ENCODE data around the gene MYO5C. TPM values are rescaled to one million over a fixed set of nuclear protein-coding genes. Genes with fewer than 3 reads are reported as not detected.

Gene MYO5C
- total RNA-seq, 1 experiment from 2014 or later = 0.43 TPM

DNA sequence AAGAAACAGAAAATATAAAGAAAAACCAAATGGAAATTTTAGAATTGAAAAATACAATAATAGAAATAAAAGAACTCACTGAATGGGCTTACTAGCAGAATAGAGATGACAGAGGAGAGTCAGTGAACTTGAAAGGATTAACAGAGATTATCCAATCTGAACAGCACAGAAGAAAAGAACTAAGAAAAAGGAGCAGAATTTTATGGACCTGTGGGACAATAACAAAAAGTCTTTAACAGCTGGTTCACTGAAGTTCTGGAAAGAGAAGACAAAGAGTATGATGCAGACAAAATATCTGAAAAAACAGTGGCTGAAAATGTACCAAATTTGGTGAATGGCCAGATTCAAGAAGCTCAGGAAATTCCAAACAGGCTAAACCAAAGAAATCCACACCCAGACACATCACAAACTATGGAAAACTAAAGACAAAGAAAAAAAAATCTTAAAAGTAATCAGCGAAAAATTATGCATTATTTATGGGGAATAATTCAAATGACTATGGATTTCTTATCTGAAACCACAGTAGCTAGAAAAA, 94.7 kb downstream of the MYO5C start:
- ChIA-PET POLR2A (ENCODE audit: low non-redundant PET) (no interaction called here), CTCF (no interaction called here)
- no peaks in the 10 kb centered on the region for H3K9me3 ChIP-seq (ENCODE audit: low read depth, low read length, poor library complexity, severe bottlenecking)
- no peak overlapping the region for H3K27ac ChIP-seq (ENCODE audit: low read depth, low read length, poor library complexity, severe bottlenecking)
- H3K4me1 ChIP-seq (ENCODE audit: insufficient read depth, low read length, poor library complexity, severe bottlenecking) = peaks cover 5% of the 10 kb centered on the region
- H3K36me3 ChIP-seq (ENCODE audit: insufficient read depth, low read length, poor library complexity, severe bottlenecking) = no peaks in the 10 kb centered on the region
- no peaks in the 10 kb centered on the region for H3K27me3 ChIP-seq (replicated peaks; ENCODE audit: insufficient read depth, low read depth, low read length, poor library complexity)
- DNase-seq (ENCODE audit: low spot score) = no peak
- intact Hi-C loops (cut with micrococcal nuclease; ENCODE audit: unreplicated experiment) = no loop called here
- TF ChIP-seq EZH2 (IDR thresholded peaks at IDR 0.05; ENCODE audit: borderline replicate concordance, low read depth, low read length, poor library complexity, severe bottlenecking) = no peak
- TF ChIP-seq, protein P1, sequence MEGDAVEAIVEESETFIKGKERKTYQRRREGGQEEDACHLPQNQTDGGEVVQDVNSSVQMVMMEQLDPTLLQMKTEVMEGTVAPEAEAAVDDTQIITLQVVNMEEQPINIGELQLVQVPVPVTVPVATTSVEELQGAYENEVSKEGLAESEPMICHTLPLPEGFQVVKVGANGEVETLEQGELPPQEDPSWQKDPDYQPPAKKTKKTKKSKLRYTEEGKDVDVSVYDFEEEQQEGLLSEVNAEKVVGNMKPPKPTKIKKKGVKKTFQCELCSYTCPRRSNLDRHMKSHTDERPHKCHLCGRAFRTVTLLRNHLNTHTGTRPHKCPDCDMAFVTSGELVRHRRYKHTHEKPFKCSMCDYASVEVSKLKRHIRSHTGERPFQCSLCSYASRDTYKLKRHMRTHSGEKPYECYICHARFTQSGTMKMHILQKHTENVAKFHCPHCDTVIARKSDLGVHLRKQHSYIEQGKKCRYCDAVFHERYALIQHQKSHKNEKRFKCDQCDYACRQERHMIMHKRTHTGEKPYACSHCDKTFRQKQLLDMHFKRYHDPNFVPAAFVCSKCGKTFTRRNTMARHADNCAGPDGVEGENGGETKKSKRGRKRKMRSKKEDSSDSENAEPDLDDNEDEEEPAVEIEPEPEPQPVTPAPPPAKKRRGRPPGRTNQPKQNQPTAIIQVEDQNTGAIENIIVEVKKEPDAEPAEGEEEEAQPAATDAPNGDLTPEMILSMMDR (conservative IDR thresholded peaks at IDR 0.05; ENCODE audit: low read depth, low read length) = no peak
- no TSS peak for BruUV-seq (replicated peaks)
- no peak overlapping the region for H3K4me3 ChIP-seq (ENCODE audit: low read depth, low read length, poor library complexity, severe bottlenecking)

DNA sequence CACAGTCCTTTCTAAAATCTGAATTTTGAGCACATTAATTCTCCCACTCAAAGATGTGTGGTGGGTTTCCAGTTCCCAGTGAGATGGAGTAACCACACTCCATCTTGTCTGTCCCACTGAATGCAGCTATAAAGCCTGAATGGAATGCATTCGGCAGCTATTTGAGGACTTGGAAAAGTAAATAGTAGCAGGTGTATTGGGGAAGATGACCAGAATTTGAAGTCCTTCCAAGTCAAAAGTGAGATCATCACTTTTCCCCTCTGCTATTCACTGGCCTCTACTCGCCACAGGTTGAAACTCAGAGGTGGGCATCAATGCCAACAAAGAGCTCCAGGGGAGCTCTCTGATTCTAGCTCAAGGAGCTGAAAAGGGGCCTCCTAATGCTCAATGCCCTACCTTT, 96.3 kb downstream of the MYO5C start:
- no peak overlapping the region for H3K4me3 ChIP-seq (ENCODE audit: low read depth, low read length, poor library complexity, severe bottlenecking)
- DNase-seq (ENCODE audit: low spot score) = no peak
- no peak for TF ChIP-seq EZH2 (IDR thresholded peaks at IDR 0.05; ENCODE audit: borderline replicate concordance, low read depth, low read length, poor library complexity, severe bottlenecking)
- TF ChIP-seq, protein P1 (conservative IDR thresholded peaks at IDR 0.05; ENCODE audit: low read depth, low read length) = no peak
- intact Hi-C loops (cut with micrococcal nuclease; ENCODE audit: unreplicated experiment) = no loop called here
- H3K4me1 ChIP-seq (ENCODE audit: insufficient read depth, low read length, poor library complexity, severe bottlenecking) = peaks cover 5% of the 10 kb centered on the region
- no TSS peak for BruUV-seq (replicated peaks)
- ChIA-PET CTCF (no interaction called here), POLR2A (ENCODE audit: low non-redundant PET) (no interaction called here)
- H3K27ac ChIP-seq (ENCODE audit: low read depth, low read length, poor library complexity, severe bottlenecking) = no peak overlapping the region
- H3K27me3 ChIP-seq (replicated peaks; ENCODE audit: insufficient read depth, low read depth, low read length, poor library complexity) = no peaks in the 10 kb centered on the region
- no peaks in the 10 kb centered on the region for H3K9me3 ChIP-seq (ENCODE audit: low read depth, low read length, poor library complexity, severe bottlenecking)
- no peaks in the 10 kb centered on the region for H3K36me3 ChIP-seq (ENCODE audit: insufficient read depth, low read length, poor library complexity, severe bottlenecking)

DNA sequence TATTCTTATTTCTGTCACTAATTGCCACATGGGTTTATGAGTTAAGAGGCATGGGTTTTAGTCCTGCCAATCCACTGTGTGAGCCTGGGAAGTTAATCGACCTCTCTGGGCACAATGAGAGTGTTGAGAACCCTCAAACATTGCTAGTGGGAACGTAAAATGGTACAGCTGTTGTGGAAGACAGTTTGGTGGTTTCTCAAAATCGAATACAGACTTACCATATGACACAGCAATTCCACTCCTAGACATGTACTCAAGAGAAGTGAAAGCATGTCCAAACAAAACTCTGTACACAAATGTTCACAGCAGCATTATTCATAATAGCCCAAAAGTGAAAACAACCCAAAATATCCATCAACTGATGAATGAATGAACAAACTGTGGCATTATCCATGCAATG, 98.7 kb downstream of the MYO5C start:
- no peak for DNase-seq (ENCODE audit: low spot score)
- POLR2A ChIA-PET (ENCODE audit: low non-redundant PET) = no interaction called here
- BruUV-seq (replicated peaks) = no TSS peak
- intact Hi-C loops (cut with micrococcal nuclease; ENCODE audit: unreplicated experiment) = no loop called here
- peaks cover 5% of the 10 kb centered on the region for H3K4me1 ChIP-seq (ENCODE audit: insufficient read depth, low read length, poor library complexity, severe bottlenecking)
- CTCF ChIA-PET = no interaction called here
- H3K27me3 ChIP-seq (replicated peaks; ENCODE audit: insufficient read depth, low read depth, low read length, poor library complexity) = no peaks in the 10 kb centered on the region
- H3K36me3 ChIP-seq (ENCODE audit: insufficient read depth, low read length, poor library complexity, severe bottlenecking) = no peaks in the 10 kb centered on the region
- no peak overlapping the region for H3K4me3 ChIP-seq (ENCODE audit: low read depth, low read length, poor library complexity, severe bottlenecking)
- no peak for TF ChIP-seq EZH2 (IDR thresholded peaks at IDR 0.05; ENCODE audit: borderline replicate concordance, low read depth, low read length, poor library complexity, severe bottlenecking)
- TF ChIP-seq, protein P1 (conservative IDR thresholded peaks at IDR 0.05; ENCODE audit: low read depth, low read length) = no peak
- no peaks in the 10 kb centered on the region for H3K9me3 ChIP-seq (ENCODE audit: low read depth, low read length, poor library complexity, severe bottlenecking)
- no peak overlapping the region for H3K27ac ChIP-seq (ENCODE audit: low read depth, low read length, poor library complexity, severe bottlenecking)

Data from A673 (cell line).